Measurements from ENCODE around the gene DCLRE1A.
A peak's percentile ranks its signal among the peaks of the same experiment; 100 is the strongest.

DCLRE1A gene

DNA sequence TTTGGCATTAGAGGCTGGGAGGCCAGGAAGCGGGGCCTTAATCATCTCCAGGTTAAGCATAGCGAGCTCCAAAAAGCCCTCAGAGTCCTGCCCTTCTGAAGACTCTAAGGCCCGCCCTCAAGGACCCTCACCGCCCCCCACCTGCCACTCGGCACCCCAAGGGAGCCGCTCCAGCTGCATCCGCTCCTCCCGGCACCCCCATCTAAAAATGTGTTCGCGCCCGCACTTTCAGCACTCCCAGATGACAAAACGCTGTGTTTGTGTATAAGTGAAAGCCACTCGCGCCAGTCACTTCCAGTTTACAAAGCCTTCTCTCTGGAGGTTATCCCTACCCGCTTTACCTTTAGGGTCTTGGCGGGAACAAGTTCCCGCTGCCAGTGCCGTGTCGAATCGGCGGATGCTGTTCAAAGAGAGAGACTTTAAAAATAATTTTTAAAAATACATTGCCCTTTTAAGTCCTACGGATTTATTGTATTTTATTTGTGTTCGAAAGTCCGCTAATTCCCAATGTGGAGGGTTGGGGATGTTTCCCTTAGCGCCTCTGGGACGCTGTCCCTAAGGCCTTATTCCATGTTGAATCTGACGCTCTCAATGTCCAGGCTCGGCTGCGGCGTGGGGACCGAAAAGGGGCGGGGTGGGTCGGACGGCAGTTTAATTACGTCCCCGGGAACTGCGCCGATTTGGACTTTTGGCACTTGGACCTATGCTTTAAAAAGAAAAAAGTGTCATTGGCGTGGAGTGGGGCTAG lies at the start of gene DCLRE1A, which contains the start of gene NHLRC2:
Gene DCLRE1A, minus strand, starts transcription at position 70 of the 748 bp plus-strand sequence. CDS start 900 bp downstream, outside the sequence.
Gene NHLRC2, plus strand, starts transcription at position 649 of the 748 bp plus-strand sequence. CDS start 212 bp downstream, outside the sequence.
- peak; percentile 43 for DNase-seq (ENCODE audit: low spot score)

DNA sequence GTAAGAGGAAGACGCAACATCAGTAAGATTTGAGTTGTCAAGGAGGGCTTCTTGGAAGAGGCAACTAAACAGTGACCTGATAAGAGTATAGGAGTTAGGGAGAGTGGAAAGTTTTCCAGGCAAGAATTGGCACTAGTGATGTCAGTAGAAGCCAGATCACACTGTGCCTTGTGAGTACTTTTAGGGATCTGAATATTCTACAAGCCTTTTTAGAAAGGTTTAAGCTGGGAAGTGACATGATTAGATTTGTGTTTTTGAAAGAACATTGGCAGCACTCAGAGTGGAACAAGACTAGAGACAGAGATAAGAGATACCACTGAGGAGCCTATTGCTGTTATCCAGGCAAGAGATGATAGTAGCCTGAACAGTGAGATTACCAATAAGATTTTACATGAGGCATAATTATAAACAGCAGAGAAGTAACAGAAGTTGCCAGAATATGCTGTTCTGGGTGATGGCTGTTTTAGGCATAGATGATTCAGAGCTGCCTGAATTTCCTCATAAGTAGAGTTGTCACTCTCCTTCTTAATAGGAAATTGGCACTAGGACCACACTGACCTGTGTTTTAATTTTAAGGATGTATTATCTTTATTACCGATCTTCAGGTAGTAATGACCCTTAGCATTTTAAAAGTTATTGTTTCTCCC lies 46.2 kb upstream of the DCLRE1A start:
- DNase-seq (ENCODE audit: low spot score) = no peak

DNA sequence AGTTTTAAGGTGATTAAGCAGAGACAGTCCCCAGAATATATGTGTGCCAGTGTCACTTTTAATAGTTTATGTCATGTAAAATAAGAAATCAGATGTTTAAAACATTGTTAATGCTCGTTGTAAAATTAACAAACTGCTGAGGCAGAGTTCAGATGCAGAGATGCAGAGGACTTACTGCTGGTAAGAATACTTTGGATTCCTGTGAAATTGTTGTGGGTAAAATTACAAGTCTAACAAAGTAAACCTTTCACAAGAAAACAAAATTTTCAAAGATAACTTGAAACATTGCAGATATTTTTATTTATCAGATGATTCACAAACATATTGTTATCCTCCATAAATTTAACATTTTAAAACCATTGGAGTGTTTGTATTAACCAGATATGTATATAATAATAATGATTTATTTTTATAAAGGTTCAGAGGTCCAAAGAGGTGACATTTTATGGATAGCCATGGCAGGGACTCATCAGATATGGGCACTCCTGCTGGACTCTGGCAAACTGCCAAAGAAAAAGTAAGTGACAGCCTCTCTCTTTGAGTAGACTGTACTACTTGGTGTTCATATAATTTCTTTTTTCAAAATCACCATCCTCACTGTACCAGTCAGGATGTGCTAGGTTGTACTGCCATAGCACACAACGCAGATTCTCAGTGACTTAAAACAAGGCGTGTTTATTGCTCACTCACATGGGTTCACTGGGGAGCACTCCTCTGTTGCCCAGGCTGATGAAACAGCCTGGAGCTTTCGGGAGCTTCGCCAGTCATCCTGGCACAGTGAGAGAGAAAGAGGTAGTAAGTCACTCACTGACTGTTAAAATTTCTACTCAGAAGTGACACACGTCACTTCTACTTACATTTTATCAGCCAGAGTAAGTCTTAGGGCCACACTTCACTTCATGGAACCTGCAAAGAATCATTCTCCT lies 44.1 kb upstream of the DCLRE1A start:
- DNase-seq (ENCODE audit: low spot score) = no peak

DNA sequence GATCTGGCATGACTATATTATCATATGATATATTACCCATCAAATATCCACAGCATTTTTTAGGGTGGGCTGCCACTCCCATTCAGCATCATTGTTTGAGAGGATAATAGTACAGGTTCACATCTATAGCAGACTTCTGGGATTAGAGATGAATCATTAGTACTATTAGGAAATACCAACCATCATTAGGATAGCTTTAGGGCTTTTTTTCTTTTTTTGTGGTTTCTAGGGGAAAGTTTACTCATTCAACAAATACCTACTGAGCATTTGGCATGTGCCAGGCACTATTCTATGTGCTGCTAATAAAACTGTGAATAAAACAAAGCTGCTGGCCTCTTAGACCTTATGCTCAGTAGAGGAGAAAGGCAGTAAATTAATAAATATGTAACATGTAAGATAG lies 41.1 kb upstream of the DCLRE1A start:
- DNase-seq (ENCODE audit: low spot score) = no peak

DNA sequence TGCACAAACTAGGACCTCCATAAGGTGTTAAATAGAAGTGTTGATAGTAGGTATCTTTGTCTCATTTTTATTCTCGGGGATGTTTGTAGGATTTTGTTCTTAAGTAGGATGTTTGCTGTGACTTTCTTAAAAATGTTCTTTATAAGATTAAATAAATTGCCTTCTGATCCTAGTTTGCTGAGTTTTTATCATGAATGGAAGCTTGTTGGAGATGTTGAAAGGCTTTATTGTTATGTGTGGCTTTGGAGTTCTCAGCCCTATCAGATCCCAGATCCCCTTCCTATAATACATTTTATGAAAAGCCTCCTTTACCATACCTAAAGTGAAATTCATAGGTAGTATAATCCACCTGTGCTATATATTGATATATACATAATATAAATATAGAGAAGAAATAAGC lies 40.7 kb upstream of the DCLRE1A start:
- no peak for DNase-seq (ENCODE audit: low spot score)

DNA sequence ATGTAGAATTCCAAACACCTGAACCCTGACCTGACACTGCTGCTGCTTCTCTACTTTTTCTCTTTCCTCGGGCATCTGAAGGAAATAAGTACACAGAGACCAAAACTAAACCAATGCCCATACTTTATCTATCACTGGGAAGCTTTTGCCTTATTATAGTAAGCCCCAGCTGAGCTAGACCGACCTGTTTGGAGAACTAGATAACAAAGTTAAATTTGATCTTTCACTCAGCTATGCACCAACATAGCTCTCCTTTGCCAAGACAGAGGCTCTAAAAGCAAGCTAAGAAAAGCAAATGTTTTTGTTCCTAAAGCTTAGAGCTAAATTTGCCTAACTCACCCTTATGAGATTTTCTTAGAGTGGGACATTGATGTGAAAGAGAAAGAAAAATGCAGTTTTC lies 39.7 kb upstream of the DCLRE1A start:
- no peak for DNase-seq (ENCODE audit: low spot score)

DNA sequence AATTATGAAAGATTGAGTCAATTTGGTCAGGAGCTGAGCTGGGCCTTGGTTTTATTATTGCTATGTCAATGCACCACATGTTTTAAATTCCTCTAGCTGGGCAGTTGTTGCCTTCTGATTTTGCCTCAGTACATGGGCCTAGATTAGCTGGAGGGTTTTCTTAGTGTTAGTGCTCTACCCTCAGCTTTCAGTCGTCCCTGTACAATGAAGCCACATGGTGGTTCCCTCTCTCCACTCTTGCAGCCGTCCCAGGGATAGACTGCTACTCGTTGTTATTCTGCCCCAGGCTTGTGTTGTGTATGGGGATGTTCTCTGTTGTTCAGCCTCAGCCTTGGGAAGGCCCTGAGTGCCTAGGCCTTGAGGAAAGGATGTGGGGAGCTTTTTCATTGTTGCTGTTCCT lies 37.6 kb upstream of the DCLRE1A start:
- DNase-seq (ENCODE audit: low spot score) = no peak

DNA sequence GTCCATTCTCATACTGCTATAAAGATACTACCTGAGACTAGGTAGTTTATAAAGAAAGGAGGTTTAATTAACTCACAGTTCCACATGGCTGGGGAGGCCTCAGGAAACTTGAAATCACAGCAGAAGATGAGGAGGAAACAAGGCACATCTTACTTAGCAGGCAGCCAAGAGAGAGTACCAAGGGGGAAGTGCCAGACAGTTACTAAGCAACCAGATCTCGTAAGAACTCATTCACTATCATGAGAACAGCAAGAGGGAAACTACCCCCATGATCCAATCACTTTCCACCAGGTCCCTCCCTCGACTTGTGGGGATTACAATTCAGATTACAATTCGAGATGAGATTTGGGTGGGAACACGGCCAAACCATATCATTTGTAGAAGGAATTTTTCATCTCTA lies 36.9 kb upstream of the DCLRE1A start:
- no peak for DNase-seq (ENCODE audit: low spot score)

DNA sequence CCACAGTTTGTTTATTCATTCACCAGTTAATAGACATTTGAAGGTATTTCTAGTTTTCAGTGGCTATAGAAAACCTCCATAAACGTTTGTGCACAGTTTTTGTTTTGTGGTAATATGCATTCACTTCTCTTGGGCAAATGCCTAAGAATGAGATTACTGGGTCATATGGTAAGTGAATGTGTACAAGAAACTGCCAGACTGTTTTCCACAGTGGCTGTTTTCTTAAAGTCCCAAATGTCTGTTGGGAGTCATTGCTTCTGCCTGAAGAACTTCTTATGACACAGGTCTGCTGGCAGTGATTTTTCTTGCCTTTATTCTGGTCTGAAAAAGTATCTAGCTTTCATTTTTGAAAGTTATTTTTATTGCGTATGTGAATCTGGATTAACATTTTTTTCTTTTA lies 36.0 kb upstream of the DCLRE1A start:
- DNase-seq (ENCODE audit: low spot score) = no peak

DNA sequence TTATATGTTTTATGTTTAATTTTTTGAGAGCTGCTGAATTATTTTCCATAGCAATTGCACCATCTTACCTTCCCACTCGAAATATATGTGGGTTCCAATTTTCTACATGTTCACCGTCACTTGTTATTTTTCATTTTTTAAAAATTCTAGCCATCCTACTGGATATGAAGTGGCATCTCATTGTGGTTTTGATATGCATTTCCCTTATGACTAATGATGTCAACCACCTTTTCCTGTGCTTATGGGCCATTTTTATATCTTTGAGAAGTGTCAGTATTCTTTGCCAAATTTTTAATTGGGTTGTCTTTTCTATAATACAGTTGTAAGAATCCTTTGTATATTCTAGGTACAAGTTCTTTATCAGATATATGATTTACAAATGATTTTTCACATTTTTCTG lies 28.4 kb upstream of the DCLRE1A start:
- DNase-seq (ENCODE audit: low spot score) = no peak

DNA sequence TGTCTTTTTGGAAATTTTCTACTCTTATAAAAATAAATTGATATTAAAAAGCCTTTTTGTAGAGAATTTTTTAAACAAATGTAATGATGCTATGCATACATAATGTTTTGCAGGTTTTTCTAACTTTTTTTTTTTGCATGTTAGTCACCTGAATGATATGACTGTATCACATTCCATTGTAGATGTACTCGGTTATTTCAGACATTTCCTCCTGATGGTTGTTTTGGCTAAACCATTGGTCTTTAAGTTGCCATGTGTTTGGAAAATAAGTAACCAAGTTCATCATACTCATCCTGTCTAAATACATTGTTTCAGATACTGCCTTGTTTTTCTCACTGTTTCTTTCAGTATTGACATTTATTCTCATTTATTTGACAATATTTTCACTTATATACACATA lies 26.4 kb upstream of the DCLRE1A start:
- DNase-seq (ENCODE audit: low spot score) = no peak

DNA sequence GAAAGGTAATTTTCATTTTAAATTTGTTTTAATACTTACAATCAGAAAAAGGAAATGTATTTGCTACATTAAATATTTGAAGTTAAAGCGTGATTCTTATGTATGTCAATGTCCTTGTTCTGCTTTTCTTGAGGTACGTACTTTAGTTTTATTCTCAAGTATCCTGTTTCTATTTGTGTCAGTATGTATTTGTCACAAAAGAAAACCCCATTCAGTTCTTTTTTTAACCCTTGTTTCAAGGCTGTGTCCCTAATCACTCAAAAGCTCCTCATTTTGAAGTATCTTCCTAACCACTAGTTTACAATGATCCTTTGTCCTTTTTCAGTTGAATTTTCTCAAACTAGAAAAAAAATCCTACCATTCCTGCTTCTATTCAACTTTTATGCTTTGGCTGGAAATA lies 25.8 kb upstream of the DCLRE1A start:
- DNase-seq (ENCODE audit: low spot score) = no peak

DNA sequence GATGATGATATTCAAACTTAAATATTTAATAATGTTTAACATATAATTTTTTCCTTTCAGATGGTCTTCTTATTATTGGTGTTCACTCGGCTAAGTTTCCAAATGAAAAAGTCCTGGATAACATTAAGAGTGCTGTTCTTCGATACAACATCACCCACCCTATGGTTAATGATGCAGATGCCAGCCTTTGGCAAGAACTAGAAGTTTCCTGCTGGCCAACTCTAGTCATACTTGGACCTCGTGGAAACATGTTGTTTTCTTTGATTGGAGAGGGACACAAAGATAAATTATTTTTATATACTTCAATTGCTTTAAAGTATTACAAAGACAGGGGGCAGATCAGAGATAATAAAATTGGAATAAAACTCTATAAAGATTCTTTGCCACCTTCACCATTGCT lies 22.6 kb upstream of the DCLRE1A start:
- DNase-seq (ENCODE audit: low spot score) = no peak

DNA sequence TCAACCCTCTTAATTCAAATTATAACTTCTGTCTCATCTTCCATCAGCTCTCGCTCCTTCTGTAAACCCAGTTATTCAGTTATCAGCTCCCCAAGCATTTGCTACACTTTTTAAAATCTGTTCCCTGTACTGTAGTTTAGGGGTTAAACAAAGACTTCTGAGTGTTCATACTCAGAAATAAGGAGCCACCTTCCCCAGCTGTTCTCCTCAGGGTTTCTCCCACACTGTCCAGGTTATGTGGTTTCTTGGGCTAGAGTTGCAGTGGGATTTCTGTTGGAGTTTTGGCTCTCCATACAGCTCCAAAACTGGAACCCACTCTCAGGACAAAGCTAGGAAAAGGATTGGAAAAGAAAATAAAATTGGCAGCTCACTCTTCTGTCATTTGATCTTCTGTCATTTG lies 21.3 kb upstream of the DCLRE1A start:
- no peak for DNase-seq (ENCODE audit: low spot score)

DNA sequence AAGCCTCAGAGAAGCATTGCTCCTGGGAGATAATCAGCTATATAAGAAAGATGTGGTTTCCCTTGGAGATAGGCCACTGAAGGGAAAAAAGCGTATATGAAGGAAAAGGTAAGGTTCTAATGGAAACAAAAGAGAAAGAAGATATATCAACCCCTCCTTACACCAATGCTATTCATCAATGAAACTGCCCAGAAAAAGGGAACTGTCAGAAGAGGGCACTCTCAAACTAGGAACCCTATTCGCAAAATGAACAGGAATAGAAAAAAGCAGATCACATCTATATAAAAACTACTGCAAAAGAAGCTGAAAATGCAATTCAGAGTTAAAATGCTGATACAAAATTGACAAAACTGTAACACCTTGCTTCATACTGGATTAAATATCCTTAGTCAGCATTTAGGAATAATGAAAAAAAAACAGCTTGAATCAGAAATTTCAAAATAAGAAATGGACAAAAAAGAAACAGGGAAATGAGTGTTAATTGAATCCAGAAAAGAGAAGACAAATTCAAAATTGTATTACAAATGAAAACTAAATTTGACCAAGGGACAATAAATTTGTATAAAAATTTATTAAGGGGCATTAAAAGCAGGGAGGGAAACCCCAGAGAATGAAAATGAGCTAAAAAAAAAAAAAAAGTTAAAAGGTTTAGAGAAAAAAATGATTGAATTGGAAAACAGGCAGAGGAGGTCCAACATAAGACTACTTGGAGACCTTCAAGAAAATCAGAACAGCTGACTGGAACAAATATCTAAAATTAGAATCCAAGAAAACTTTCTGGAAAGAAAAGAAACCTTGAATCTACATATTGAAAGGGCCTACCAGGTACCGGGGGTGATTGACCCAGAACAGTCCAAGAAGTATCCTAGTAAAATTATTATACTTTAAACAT lies 18.5 kb upstream of the DCLRE1A start:
- no peak for DNase-seq (ENCODE audit: low spot score)

DNA sequence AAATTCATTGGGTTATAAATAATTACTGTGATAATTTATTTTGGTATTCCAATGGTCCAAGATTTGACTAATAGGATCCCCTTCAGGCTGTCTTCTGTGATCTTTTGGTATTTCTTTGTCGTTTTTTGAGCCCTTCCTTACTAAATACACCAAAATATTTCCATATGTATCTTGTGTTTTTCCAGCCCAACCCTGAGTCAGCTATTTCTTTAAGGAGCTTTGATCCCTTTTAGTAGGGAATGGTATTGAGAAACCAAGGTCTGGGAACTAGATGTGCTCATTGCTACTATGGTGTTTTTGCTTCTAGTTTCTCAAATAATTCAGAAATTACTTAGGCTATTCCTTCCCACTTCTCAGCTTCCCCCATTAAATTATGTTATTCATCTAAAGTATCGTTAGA lies 15.9 kb upstream of the DCLRE1A start:
- DNase-seq (ENCODE audit: low spot score) = no peak

DNA sequence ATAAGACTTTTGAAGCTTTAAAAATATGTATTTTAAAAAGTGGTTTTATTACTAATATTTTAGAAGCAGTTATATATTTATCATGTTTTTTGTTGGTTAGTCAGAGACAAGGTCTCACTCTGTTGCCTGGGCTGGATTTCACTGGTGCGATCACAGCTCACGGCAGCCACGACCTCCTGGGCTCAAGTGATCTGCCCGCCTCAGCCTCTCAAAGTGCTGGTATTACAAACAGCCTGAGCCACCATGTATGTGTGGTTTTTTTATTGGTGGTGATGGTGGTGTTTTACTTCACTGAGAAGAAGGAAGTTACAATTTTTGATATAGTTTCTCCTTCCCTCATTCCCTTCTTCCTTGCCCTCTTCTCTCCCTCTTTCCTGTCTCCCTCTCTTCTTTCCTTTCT lies 14.0 kb upstream of the DCLRE1A start:
- no peak for DNase-seq (ENCODE audit: low spot score)

DNA sequence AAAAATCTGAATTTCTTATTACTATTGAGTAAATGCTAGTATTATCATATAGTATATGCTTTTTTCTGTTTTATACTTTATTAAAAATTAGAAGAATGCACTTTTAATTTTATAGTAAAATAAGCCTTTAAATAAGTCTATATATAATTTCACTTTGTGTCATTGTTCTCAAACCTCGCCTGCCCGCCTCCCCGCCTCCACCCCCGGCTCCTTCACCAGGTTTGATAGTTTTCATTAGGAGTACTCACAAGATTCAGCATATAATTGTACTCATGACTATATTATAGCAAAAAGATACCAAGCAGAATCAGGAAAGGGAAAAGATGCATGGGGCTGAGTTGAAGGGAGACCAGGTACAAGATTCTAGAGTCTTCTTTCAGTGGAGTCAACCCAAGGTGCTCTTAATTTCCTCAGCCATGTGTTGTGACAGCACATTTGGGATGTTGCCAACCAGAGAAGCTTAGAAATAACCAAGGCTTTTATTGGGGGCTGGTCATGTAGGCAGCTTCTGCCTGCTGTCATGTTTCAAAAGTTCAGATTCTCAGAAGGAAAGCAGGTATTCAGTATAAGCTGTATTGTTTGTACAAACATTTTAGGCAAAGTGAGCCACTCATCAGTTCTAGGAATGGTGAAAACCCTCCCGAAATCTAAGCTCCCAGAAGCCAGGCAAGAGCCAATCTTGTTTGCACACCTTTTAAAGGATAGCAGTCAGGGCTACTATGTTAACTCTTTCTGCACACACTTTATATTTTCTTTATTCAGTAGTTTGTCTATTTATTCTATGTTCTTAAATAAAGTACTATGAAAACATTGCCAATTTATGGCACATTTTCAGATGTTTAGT lies 12.9 kb upstream of the DCLRE1A start:
- DNase-seq (ENCODE audit: low spot score) = no peak

DNA sequence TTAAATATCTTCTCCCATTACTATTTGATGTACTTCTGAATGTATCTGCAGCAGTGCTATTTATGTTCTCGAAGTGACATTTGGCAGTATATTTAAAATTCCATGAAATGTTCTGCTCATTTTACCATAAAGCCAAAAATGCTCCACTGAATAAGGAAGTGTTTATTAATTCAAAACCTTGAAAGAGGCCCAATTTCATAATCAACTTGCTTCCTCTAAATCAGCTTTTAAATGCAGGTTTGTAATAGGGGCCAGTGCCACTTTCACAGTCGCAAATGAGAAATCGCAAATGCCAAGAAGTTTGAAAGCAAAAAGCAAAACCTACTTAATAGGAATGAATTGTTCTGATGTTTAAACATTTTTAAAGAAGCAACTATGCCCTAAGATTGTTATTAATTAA lies 12.0 kb upstream of the DCLRE1A start:
- DNase-seq (ENCODE audit: low spot score) = no peak

DNA sequence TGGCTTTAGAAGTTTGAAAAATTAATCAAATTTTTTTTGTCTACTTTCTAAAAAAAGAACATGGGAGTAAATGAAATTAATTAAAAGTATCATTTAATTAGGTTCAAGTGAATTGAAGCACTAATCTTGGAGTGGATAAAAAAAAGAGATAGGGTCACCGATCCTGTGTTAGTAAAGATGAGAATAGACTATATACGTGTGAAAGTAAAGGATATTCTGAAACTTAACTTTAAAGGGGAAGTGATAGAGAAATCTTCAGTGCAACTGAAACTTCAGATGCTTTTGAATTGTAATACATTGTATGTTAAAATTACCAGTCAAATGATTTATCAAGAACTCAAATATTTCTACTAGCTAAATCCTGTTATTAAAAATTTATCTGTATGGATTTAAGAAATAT lies 5.4 kb upstream of the DCLRE1A start:
- DNase-seq (ENCODE audit: low spot score) = no peak

DNA sequence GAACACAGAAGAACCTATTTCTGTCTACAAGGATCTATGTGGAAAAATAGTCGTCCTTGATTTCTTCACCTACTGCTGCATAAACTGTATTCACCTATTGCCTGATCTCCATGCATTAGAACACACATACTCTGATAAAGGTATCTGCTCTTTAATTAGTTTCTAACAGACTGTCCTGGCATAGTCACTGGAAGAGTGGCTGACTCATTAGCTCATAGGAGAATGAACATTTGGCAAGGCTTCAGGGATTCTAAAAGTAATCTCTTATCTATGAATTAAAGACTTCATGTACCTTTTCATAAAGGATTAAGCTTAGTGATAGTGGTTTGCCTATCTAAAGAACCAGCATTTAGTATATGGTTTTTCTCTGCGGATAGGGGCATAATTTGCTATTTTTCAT lies 4.7 kb upstream of the DCLRE1A start:
- DNase-seq (ENCODE audit: low spot score) = no peak
